Smooth muscle cell (in vitro differentiated cells): Measurements from ENCODE around the gene TAF3. TPM values are rescaled to one million over a fixed set of nuclear protein-coding genes. Genes with fewer than 3 reads are reported as not detected.

Experiments
- DNase-seq: peaks from one replicate; lab custom pipeline; 2025; ENCODE audit not compliant: unreplicated experiment; lab: John Stamatoyannopoulos, UW
- H2AFZ ChIP-seq: fragments of 200-600 bp; sonication (generic); 2 replicates; pipeline ENCODE4 v1.6.0; 2016; ENCODE audit warnings: antibody characterized with exemption, low read depth, mild to moderate bottlenecking
- H3F3A ChIP-seq: fragments of 200-600 bp; sonication (generic); 2 replicates; pipeline ENCODE4 v1.6.0; 2017; ENCODE audit warnings: antibody characterized with exemption, low read depth
- H3K27ac ChIP-seq: fragments of 200-600 bp; sonication (generic); 2 replicates; pipeline ENCODE4 v1.5.1; 2016; ENCODE audit warnings: low read depth, mild to moderate bottlenecking
- H3K27me3 ChIP-seq: fragments of 200-600 bp; sonication (generic); 2 replicates; pipeline ENCODE4 v1.6.1; 2016; ENCODE audit warnings: low read depth, mild to moderate bottlenecking
- H3K36me3 ChIP-seq: fragments of 200-600 bp; sonication (generic); 2 replicates; pipeline ENCODE4 v1.5.1; 2016; ENCODE audit warnings: low read depth
- H3K4me1 ChIP-seq: fragments of 200-600 bp; sonication (generic); 2 replicates; pipeline ENCODE4 v1.5.1; 2016; ENCODE audit warnings: low read depth
- H3K4me2 ChIP-seq: fragments of 200-600 bp; sonication (generic); 2 replicates; pipeline ENCODE4 v1.6.0; 2016; ENCODE audit warnings: mild to moderate bottlenecking
- H3K4me3 ChIP-seq: fragments of 200-600 bp; sonication (generic); 2 replicates; pipeline ENCODE4 v1.5.1; 2016; ENCODE audit warnings: mild to moderate bottlenecking
- H3K79me2 ChIP-seq: fragments of 200-600 bp; sonication (generic); 2 replicates; pipeline ENCODE4 v1.6.0; 2016; ENCODE audit warnings: low read depth, mild to moderate bottlenecking
- H3K9ac ChIP-seq: fragments of 200-600 bp; sonication (generic); 2 replicates; pipeline ENCODE4 v1.6.0; 2016; ENCODE audit warnings: low read depth
- H3K9me3 ChIP-seq: fragments of 200-600 bp; sonication (generic); replicated peaks from 2 replicates; pipeline ENCODE4 v1.5.1; 2016; ENCODE audit warnings: low read depth
- H4K20me1 ChIP-seq: fragments of 200-600 bp; sonication (generic); 2 replicates; pipeline ENCODE4 v1.6.0; 2016; ENCODE audit warnings: low read depth
- CTCF ChIP-seq: fragments of 200-600 bp; sonication (generic); IDR thresholded peaks from 2 replicates; pipeline ENCODE4 v1.5.1; 2017; ENCODE audit warnings: borderline replicate concordance, mild to moderate bottlenecking, antibody characterized with exemption; ENCODE audit not compliant: insufficient read depth, poor library complexity, severe bottlenecking
- WGBS: methylation state at CpG from one replicate; pipeline ENCODE4 v1.1.7; 2016; ENCODE audit warnings: low lambda C conversion rate; 5-methylcytosine and 5-hydroxymethylcytosine counted together
- polyA plus RNA-seq: library from polyadenylated mRNA; unstranded; fragments of >200 nt; fragmentation: Nextera tagmentation; extraction: Ambion mirVana; gene quantifications from 2 replicates; pipeline ENCODE4 v1.2.1, GENCODE V29; 2016
- total RNA-seq: library from RNA; depleted of rRNA; stranded (reverse); fragments of >200 nt; gene quantifications from 2 replicates; pipeline ENCODE4 v1.2.3, GENCODE V29; 2014

Gene TAF3
- total and polyA plus RNA-seq, 2 experiments from 2014 or later, result 3.7 to 7.0 TPM

GRCh38 chr10:7829289-7829834 lies 11.1 kb downstream of the TAF3 start:
- no peak overlapping the region for H2AFZ ChIP-seq
- H3K9ac ChIP-seq, result no peak overlapping the region
- 94% methylated on average over 10 of the region's 10 CpGs for WGBS
- H3K4me1 ChIP-seq, result no peaks in the 10 kb centered on the region
- no peak for TF ChIP-seq CTCF
- no peak overlapping the region for H3K4me2 ChIP-seq
- H3K9me3 ChIP-seq, result no peaks in the 10 kb centered on the region
- H3K36me3 ChIP-seq, result no peaks in the 10 kb centered on the region
- H3K4me3 ChIP-seq, result no peak overlapping the region
- DNase-seq, result no peak
- peaks cover 31% of the 10 kb centered on the region for H3K79me2 ChIP-seq
- no peaks in the 10 kb centered on the region for H3F3A ChIP-seq
- H4K20me1 ChIP-seq, result peaks cover 19% of the 10 kb centered on the region
- H3K27ac ChIP-seq, result no peak overlapping the region
- H3K27me3 ChIP-seq, result no peaks in the 10 kb centered on the region

GRCh38 chr10:7832060-7832459 lies 13.8 kb downstream of the TAF3 start:
- Histone ChIP-seq H3K27me3 (no peaks in the 10 kb centered on the region), H3K36me3 (no peaks in the 10 kb centered on the region), H3K9me3 (no peaks in the 10 kb centered on the region), H3K4me2 (no peak overlapping the region), H3K9ac (no peak overlapping the region), H3K4me1 (no peaks in the 10 kb centered on the region), H3F3A (no peaks in the 10 kb centered on the region), H2AFZ (no peak overlapping the region), H4K20me1 (peaks cover 30% of the 10 kb centered on the region), H3K4me3 (no peak overlapping the region), H3K79me2 (peaks cover 46% of the 10 kb centered on the region), H3K27ac (no peak overlapping the region)
- TF ChIP-seq CTCF, result no peak
- DNase-seq, result no peak
- 23% methylated on average over 1 of the region's 1 CpG for WGBS

GRCh38 chr10:7833210-7833609 lies 14.9 kb downstream of the TAF3 start:
- Histone ChIP-seq H3K27ac (no peak overlapping the region), H3K9ac (no peak overlapping the region), H2AFZ (no peak overlapping the region), H3F3A (no peaks in the 10 kb centered on the region), H3K79me2 (peaks cover 46% of the 10 kb centered on the region), H3K36me3 (no peaks in the 10 kb centered on the region), H3K4me2 (no peak overlapping the region), H3K4me1 (no peaks in the 10 kb centered on the region), H3K27me3 (no peaks in the 10 kb centered on the region), H3K9me3 (no peaks in the 10 kb centered on the region), H3K4me3 (no peak overlapping the region), H4K20me1 (peaks cover 39% of the 10 kb centered on the region)
- no peak for TF ChIP-seq CTCF
- no peak for DNase-seq

GRCh38 chr10:7834262-7834661 lies 16.0 kb downstream of the TAF3 start:
- no peak for TF ChIP-seq CTCF
- H2AFZ ChIP-seq, result no peak overlapping the region
- H3K9me3 ChIP-seq, result no peaks in the 10 kb centered on the region
- no peak overlapping the region for H3K4me2 ChIP-seq
- H3K4me3 ChIP-seq, result no peak overlapping the region
- H3K79me2 ChIP-seq, result peaks cover 42% of the 10 kb centered on the region
- H3K27ac ChIP-seq, result no peak overlapping the region
- no peaks in the 10 kb centered on the region for H3F3A ChIP-seq
- peaks cover 43% of the 10 kb centered on the region for H4K20me1 ChIP-seq
- H3K36me3 ChIP-seq, result no peaks in the 10 kb centered on the region
- no peaks in the 10 kb centered on the region for H3K4me1 ChIP-seq
- WGBS, result over 99% methylated on average over 3 of the region's 3 CpGs
- no peak for DNase-seq
- H3K9ac ChIP-seq, result no peak overlapping the region
- no peaks in the 10 kb centered on the region for H3K27me3 ChIP-seq
